CD14-positive monocyte (primary cell): ENCODE measurements around the gene ZXDA. TPM values are rescaled to one million over a fixed set of nuclear protein-coding genes. Genes with fewer than 3 reads are reported as not detected.
"Not testable (repeated sequence)": the region's sequence is repeated elsewhere in the genome, so short reads cannot be mapped to it uniquely, and the experiment has no call there.

Source experiments
- DNase-seq, 3 donors: peaks; one replicate each; pipeline ENCODE4 v3.0.0-alpha.2; 2011 to 2022
- H2AFZ ChIP-seq: 2 replicates; pipeline ENCODE4 v1.6.0; 2012; ENCODE audit warnings: mild to moderate bottlenecking, low read depth, low read length, inconsistent platforms; ENCODE audit not compliant: insufficient read depth, poor library complexity, severe bottlenecking
- H3K27ac ChIP-seq, 2 donors: 1 replicate in 1 of 2; 2 replicates in 1 of 2; pipeline ENCODE4 v1.5.1; 2012 to 2013; ENCODE audit warnings: low read length in 2 of 2, control low read depth in 1 of 2, inconsistent platforms in 1 of 2, low read depth in 1 of 2, mild to moderate bottlenecking in 1 of 2
- H3K27me3 ChIP-seq, 2 donors: one replicate each; pipeline versions ENCODE4 v1.6.0 to v1.6.1; 2011 to 2013; ENCODE audit warnings: low read length in 2 of 2; ENCODE audit not compliant: control insufficient read depth in 2 of 2, insufficient read depth in 2 of 2
- H3K36me3 ChIP-seq, 2 donors: replicated peaks in 1 of 2; 1 replicate in 1 of 2; 2 replicates in 1 of 2; pipeline versions ENCODE4 v1.5.1 to v1.6.1; 2012 to 2013; ENCODE audit warnings: low read length in 2 of 2, control low read depth in 1 of 2, inconsistent platforms in 1 of 2, mild to moderate bottlenecking in 1 of 2; ENCODE audit not compliant: insufficient read depth in 2 of 2, control insufficient read depth in 1 of 2
- H3K4me1 ChIP-seq, 2 donors: 1 replicate in 1 of 2; 2 replicates in 1 of 2; pipeline versions ENCODE4 v1.5.1 to v1.6.1; 2012 to 2013; ENCODE audit warnings: low read length in 2 of 2, control low read depth in 1 of 2, inconsistent platforms in 1 of 2, mild to moderate bottlenecking in 1 of 2, moderate library complexity in 1 of 2; ENCODE audit not compliant: insufficient read depth in 2 of 2, control insufficient read depth in 1 of 2
- H3K4me2 ChIP-seq: replicated peaks from 2 replicates; pipeline ENCODE3; 2012; ENCODE audit warnings: low read length, moderate library complexity, mild to moderate bottlenecking; ENCODE audit not compliant: poor library complexity, severe bottlenecking; ENCODE audit errors: extremely low read depth
- H3K4me3 ChIP-seq, 3 experiments: fragments of 200-600 bp in 1 of 3; sonication (generic) in 1 of 3; replicated peaks in 1 of 3; 1 replicate in 2 of 3; 2 replicates in 1 of 3; pipeline ENCODE4 v1.5.1; 2011 to 2013; ENCODE audit warnings: low read length in 3 of 3, mild to moderate bottlenecking in 3 of 3, control low read depth in 2 of 3, low read depth in 2 of 3, inconsistent platforms in 1 of 3, moderate library complexity in 1 of 3
- H3K79me2 ChIP-seq: 2 replicates; pipeline ENCODE4 v1.6.0; 2012; ENCODE audit warnings: mild to moderate bottlenecking, control low read depth, inconsistent platforms, low read length, moderate library complexity; ENCODE audit not compliant: insufficient read depth
- H3K9ac ChIP-seq: 2 replicates; pipeline ENCODE4 v1.6.0; 2017; ENCODE audit warnings: low read length, mild to moderate bottlenecking; ENCODE audit not compliant: insufficient read depth, poor library complexity, severe bottlenecking
- H3K9me3 ChIP-seq, 2 donors: replicated peaks in 1 of 2; 1 replicate in 1 of 2; 2 replicates in 1 of 2; pipeline versions ENCODE4 v1.5.1 to v1.6.1; 2012 to 2013; ENCODE audit warnings: low read length in 2 of 2, control low read depth in 1 of 2; ENCODE audit not compliant: control insufficient read depth in 1 of 2, insufficient read depth in 1 of 2
- H4K20me1 ChIP-seq: 2 replicates; pipeline ENCODE4 v1.6.0; 2012; ENCODE audit warnings: mild to moderate bottlenecking, low read length, control low read depth, moderate library complexity; ENCODE audit not compliant: insufficient read depth
- H3K27ac Mint-ChIP-seq, 7 donors: one replicate each; pipeline ENCODE4 v1.8.0; 2020; ENCODE audit warnings: mild to moderate bottlenecking in 7 of 7, mixed read lengths in 7 of 7, moderate library complexity in 6 of 7, inconsistent platforms in 2 of 7
- H3K27me3 Mint-ChIP-seq, 3 donors: one replicate each; pipeline ENCODE4 v1.8.0; 2021 to 2022; ENCODE audit warnings: low read depth in 3 of 3, mild to moderate bottlenecking in 3 of 3, mixed read lengths in 3 of 3, moderate library complexity in 3 of 3, inconsistent platforms in 1 of 3
- H3K36me3 Mint-ChIP-seq, 2 donors: one replicate each; pipeline ENCODE4 v1.8.0; 2020; ENCODE audit warnings: mixed read lengths in 2 of 2, inconsistent platforms in 1 of 2, mild to moderate bottlenecking in 1 of 2
- H3K4me1 Mint-ChIP-seq: one replicate; pipeline ENCODE4 v1.8.0; 2020; ENCODE audit warnings: mild to moderate bottlenecking, mixed read lengths
- H3K4me3 Mint-ChIP-seq, 2 donors: one replicate each; pipeline ENCODE4 v1.8.0; 2020; ENCODE audit warnings: mild to moderate bottlenecking in 2 of 2, mixed read lengths in 2 of 2, moderate library complexity in 1 of 2
- H3K9me3 Mint-ChIP-seq, 7 donors: one replicate each; pipeline ENCODE4 v1.8.0; 2020 to 2022; ENCODE audit warnings: mixed read lengths in 7 of 7, mild to moderate bottlenecking in 6 of 7, moderate library complexity in 6 of 7, inconsistent platforms in 2 of 7
- WGBS: methylation state at CpG from one replicate; pipeline ENCODE4 v1.1.5; 2013; ENCODE audit warnings: missing lambda C conversion rate; ENCODE audit not compliant: insufficient coverage; 5-methylcytosine and 5-hydroxymethylcytosine counted together
- intact Hi-C, 2 donors: fragments of 100-400 bp; cut with micrococcal nuclease; formaldehyde crosslinking; loops; one replicate each; pipeline versions ENCODE4 v1.15.0 to v1.15.1; 2023
- polyA plus RNA-seq, 3 donors: library from polyadenylated mRNA; depleted of rRNA in 1 of 3; unstranded in 2 of 3; stranded (reverse) in 1 of 3; fragments of 300-500 nt in 2 of 3; fragments of >200 nt in 1 of 3; fragmentation: Illumina TruSeq in 2 of 3; gene quantifications; 1 replicate in 2 of 3; 2 replicates in 1 of 3; pipeline ENCODE4 v1.2.3, GENCODE V29; 2012 to 2021
- TF ChIP-seq, protein P1 (sequence below): fragments of 200-600 bp; IDR thresholded peaks from one replicate; pipeline ENCODE4 v1.8.0; 2022; ENCODE audit warnings: antibody characterized with exemption, mild to moderate bottlenecking

Gene ZXDA
- polyA plus RNA-seq, 3 donors: 0.89 to 1.3 (median 1.0) TPM

- H3K4me3 Mint-ChIP-seq: peak overlapping the region; percentile 34 to 39
- DNase-seq, H3K79me2 ChIP-seq, H3K27ac Mint-ChIP-seq, intact Hi-C loops, H3K36me3 Mint-ChIP-seq, H3K27me3 Mint-ChIP-seq, H3K9me3 Mint-ChIP-seq, H3K36me3 ChIP-seq, H3K9me3 ChIP-seq, H3K27me3 ChIP-seq, H4K20me1 ChIP-seq: not testable (repeated sequence)
- peaks cover 25% of the 10 kb centered on the region for H3K4me1 Mint-ChIP-seq
- peak overlapping the region; percentile 70 for H3K9ac ChIP-seq
- H3K27ac ChIP-seq: peak overlapping the region in 1 of 2 donors; percentile 58
- peak overlapping the region in 2 of 3 experiments; percentile 43 to 64 for H3K4me3 ChIP-seq
- peak overlapping the region; percentile 26 for H3K4me2 ChIP-seq
- H2AFZ ChIP-seq: peak overlapping the region; percentile 72
- WGBS: 85% methylated on average over 7 of the region's 28 CpGs
- H3K4me1 ChIP-seq: peaks cover 14 to 25% of the 10 kb centered on the region in 2 donors
These were observed 1.2 kb downstream of the ZXDA start for GRCh38 chrX:57908972-57909594.

DNA sequence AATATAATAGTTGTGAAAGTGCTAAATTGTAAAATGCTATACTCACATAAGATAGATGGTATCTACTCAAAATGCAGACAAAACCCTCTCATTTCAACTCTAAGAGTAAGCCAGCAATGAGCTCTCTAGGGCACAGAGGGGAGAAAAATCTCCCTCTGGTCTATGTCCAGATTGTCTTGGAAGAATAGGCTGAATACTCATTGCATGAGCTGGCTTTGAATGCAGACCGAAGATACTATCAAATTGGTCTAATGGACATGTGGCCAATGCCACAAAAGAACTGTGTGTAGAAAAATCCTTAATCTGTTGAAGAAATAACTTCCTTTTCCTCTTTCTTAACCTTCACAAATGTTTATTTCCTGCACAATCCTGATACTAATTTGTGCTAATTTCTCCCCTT lies 3.5 kb downstream of the ZXDA start:
- Mint-ChIP-seq H3K9me3 (peaks cover 0 to 2% (median 0%) of the 10 kb centered on the region in 7 donors), H3K27ac (no peak overlapping the region), H3K4me1 (peaks cover 25% of the 10 kb centered on the region), H3K36me3 (no peaks in the 10 kb centered on the region), H3K4me3 (no peak overlapping the region), H3K27me3 (no peaks in the 10 kb centered on the region)
- no peak overlapping the region for H3K4me3 ChIP-seq
- H3K79me2 ChIP-seq: no peaks in the 10 kb centered on the region
- no peaks in the 10 kb centered on the region for H3K36me3 ChIP-seq
- H2AFZ ChIP-seq: no peak overlapping the region
- H3K9me3 ChIP-seq: no peaks in the 10 kb centered on the region
- intact Hi-C loops: no loop called here
- peaks cover 14 to 25% of the 10 kb centered on the region in 2 donors for H3K4me1 ChIP-seq
- no peak overlapping the region for H3K9ac ChIP-seq
- no peaks in the 10 kb centered on the region for H4K20me1 ChIP-seq
- H3K4me2 ChIP-seq: no peak overlapping the region
- peak overlapping the region in 1 of 2 donors; percentile 1 for H3K27ac ChIP-seq
- no peaks in the 10 kb centered on the region for H3K27me3 ChIP-seq
- no peak for DNase-seq
- TF ChIP-seq, protein P1, sequence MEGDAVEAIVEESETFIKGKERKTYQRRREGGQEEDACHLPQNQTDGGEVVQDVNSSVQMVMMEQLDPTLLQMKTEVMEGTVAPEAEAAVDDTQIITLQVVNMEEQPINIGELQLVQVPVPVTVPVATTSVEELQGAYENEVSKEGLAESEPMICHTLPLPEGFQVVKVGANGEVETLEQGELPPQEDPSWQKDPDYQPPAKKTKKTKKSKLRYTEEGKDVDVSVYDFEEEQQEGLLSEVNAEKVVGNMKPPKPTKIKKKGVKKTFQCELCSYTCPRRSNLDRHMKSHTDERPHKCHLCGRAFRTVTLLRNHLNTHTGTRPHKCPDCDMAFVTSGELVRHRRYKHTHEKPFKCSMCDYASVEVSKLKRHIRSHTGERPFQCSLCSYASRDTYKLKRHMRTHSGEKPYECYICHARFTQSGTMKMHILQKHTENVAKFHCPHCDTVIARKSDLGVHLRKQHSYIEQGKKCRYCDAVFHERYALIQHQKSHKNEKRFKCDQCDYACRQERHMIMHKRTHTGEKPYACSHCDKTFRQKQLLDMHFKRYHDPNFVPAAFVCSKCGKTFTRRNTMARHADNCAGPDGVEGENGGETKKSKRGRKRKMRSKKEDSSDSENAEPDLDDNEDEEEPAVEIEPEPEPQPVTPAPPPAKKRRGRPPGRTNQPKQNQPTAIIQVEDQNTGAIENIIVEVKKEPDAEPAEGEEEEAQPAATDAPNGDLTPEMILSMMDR: no peak
- WGBS: no CpG with 5 or more reads among the region's 1 CpG
